Transverse colon (tissue), 4 donors: Measurements from ENCODE around the gene MYBPH. TPM values are rescaled to one million over a fixed set of nuclear protein-coding genes. Genes with fewer than 3 reads are reported as not detected.

Experiments
- DNase-seq: peaks from one replicate; pipeline ENCODE4 v3.0.0-alpha.2; 2019
- H3K27ac ChIP-seq, 4 donors: fragments of 200-600 bp; sonication (generic); 2 replicates each; pipeline ENCODE4 v1.5.1; 2016 to 2018; ENCODE audit warnings: inconsistent platforms in 4 of 4
- H3K27me3 ChIP-seq: fragments of 200-600 bp; sonication (generic); 2 replicates; pipeline ENCODE4 v1.5.1; 2017; ENCODE audit warnings: inconsistent platforms
- H3K36me3 ChIP-seq, 4 donors: fragments of 200-600 bp; sonication (generic); 2 replicates each; pipeline ENCODE4 v1.5.1; 2017 to 2019; ENCODE audit warnings: inconsistent platforms in 4 of 4
- H3K4me1 ChIP-seq, 4 donors: fragments of 200-600 bp; sonication (generic); 2 replicates each; pipeline ENCODE4 v1.5.1; 2017 to 2020; ENCODE audit warnings: inconsistent platforms in 4 of 4
- H3K4me3 ChIP-seq, 4 donors: fragments of 200-600 bp; sonication (generic); 1 replicate in 1 of 4; 2 replicates in 3 of 4; pipeline versions ENCODE4 v1.5.1 to v1.6.1; 2017 to 2019; ENCODE audit warnings: inconsistent platforms in 4 of 4
- H3K9me3 ChIP-seq, 2 donors: fragments of 200-600 bp; sonication (generic); 2 replicates each; pipeline ENCODE4 v1.5.1; 2017 to 2019; ENCODE audit warnings: inconsistent platforms in 2 of 2
- CTCF ChIP-seq, 5 experiments: fragments of 200-600 bp in 3 of 5; fragments of 450-650 bp in 2 of 5; sonication (generic) in 3 of 5; IDR thresholded peaks; 1 replicate in 2 of 5; 2 replicates in 3 of 5; pipeline ENCODE4 v1.5.1; 2016 to 2017; ENCODE audit warnings: antibody characterized with exemption in 5 of 5, inconsistent platforms in 3 of 5, mild to moderate bottlenecking in 2 of 5, moderate library complexity in 1 of 5
- EP300 ChIP-seq: sonication (generic); formaldehyde crosslinking; IDR thresholded peaks from one replicate; pipeline ENCODE4 v1.6.1; 2017; ENCODE audit warnings: antibody characterized with exemption, low read depth
- POLR2A ChIP-seq: fragments of 450-650 bp; IDR thresholded peaks from one replicate; pipeline ENCODE4 v1.6.1; 2016; ENCODE audit warnings: antibody characterized with exemption, mild to moderate bottlenecking, moderate library complexity
- POLR2AphosphoS5 ChIP-seq, 3 donors: sonication (generic); formaldehyde crosslinking; IDR thresholded peaks; one replicate each; pipeline ENCODE4 v1.6.1; 2016; ENCODE audit warnings: antibody characterized with exemption in 3 of 3
- WGBS, 2 donors: methylation state at CpG; one replicate each; pipeline ENCODE4 v1.1.5; 2018; ENCODE audit warnings: low coverage in 1 of 2; 5-methylcytosine and 5-hydroxymethylcytosine counted together
- in situ Hi-C, 4 donors: fragments of 200-750 bp; cut with MboI; loops; one replicate each; pipeline versions ENCODE4 v1.15.0 to v1.15.1; 2017; ENCODE audit warnings: low sequenced_read_pairs in 3 of 4, low pct_ligation_motif_present in 1 of 4, low pct_unique_long_range_greater_than_20kb in 1 of 4
- intact Hi-C: fragments of 100-400 bp; cut with DNase I; formaldehyde crosslinking; loops from one replicate; pipeline ENCODE4 v1.15.1; 2023; ENCODE audit warnings: low total_unique reads
- total RNA-seq, 4 donors: library from RNA; depleted of rRNA; stranded (reverse); fragments of >200 nt; gene quantifications; one replicate each; pipeline ENCODE4 v1.1.0, GENCODE V29; 2016

The MYBPH gene
- total RNA-seq, 4 donors from 2014 or later = not detected

DNA sequence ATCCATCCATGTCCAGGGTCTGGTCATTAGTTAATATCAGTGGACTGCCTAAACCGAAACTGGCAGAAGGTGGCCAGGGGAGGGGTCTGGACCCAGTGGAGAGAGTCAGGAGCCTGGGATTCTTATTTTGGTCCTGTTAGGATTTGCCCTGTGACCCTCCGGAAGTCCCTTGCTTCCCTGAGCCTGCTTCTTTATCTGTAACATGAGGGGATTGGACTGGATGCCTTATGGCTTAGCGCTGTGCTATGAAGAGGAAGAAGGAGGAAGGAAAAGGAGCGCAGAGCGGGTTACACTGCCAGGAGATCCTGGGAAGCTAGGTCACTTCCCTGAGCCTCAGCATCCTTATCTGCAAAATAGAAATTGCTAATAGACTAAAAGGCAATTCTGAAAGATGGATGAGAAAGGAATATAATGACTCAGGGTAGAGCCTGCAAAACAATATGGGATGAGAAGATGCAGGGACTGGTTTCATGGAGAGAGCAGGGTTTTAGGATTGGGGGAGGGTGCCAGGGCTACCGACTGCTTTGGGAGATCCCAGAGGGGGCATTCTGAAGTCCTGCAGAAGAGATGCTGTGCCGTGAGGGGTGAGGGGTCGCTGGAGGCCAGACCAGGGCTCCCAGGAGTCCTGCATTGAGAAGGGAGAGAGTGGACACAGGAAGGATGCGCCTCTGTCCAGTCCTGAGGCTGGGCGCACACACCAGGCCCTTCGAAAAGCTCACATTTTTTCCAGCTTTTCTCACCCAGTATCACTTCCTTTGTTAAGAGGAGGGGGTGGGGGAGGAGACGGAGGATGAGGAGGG, 48.6 kb downstream of the MYBPH start:
- H3K27me3 ChIP-seq = peaks cover 50% of the 10 kb centered on the region
- no peak for TF ChIP-seq CTCF (IDR thresholded peaks at IDR 0.05)
- TF ChIP-seq POLR2AphosphoS5 (IDR thresholded peaks at IDR 0.05) = no peak
- TF ChIP-seq EP300 = no peak
- no peak for TF ChIP-seq POLR2A
- H3K4me3 ChIP-seq = peak overlapping the region in 2 of 4 donors; percentile 33 to 44
- WGBS, 2 donors = 25 to 35% methylated on average over 3 to 12 of the region's 12 CpGs
- H3K27ac ChIP-seq = peak overlapping the region in 3 of 4 donors; percentile 22 to 46 (median 30)
- H3K4me1 ChIP-seq = peaks cover 6 to 30% (median 10%) of the 10 kb centered on the region in 4 donors
- H3K9me3 ChIP-seq = no peaks in the 10 kb centered on the region
- no peaks in the 10 kb centered on the region for H3K36me3 ChIP-seq
- DNase-seq = no peak
- intact Hi-C loops = no loop called here
- in situ Hi-C loops = no loop called here

DNA sequence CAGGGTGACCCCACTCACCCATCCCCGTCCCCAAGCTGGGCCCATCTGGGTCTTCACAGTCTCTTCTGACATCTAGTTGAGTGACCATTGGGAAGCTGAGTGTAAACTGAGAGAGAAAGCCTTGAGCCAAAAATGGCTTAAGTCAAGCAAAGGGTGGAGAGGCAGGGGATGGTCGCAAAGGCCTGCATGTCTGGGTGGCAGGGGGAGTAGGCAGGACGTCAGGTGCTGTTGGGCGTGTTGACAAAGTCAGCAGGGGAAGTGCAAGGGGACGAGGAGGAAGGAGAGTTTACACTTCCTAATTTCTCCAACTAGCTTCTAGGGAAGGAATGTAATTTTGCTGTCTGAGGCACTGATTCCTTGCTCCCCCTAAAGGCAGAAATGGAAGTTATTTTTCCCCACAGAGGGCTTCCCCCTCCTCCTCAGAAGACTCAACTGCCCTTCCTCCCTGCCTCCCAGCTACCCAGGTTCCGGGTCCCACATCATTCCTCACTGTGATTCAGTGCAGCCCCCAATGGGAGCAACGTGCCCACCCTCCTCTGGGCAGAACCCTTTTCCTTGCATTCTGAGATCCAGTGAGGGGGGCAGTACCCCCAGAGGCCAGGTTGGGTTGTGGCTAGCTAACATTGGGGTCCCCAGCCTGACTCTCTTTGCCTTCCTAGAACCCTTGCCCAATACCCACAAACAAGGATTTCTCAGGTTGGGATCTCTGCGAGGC, 49.3 kb downstream of the MYBPH start:
- H3K27ac ChIP-seq = peak overlapping the region in 1 of 4 donors; percentile 30
- H3K4me1 ChIP-seq = peaks cover 6 to 30% (median 10%) of the 10 kb centered on the region in 4 donors
- no peaks in the 10 kb centered on the region for H3K36me3 ChIP-seq
- no peak overlapping the region for H3K4me3 ChIP-seq
- in situ Hi-C loops (no loop called here), intact Hi-C loops (no loop called here)
- 29 to 38% methylated on average over 4 to 8 of the region's 8 CpGs for WGBS, 2 donors
- H3K27me3 ChIP-seq = peaks cover 52% of the 10 kb centered on the region
- H3K9me3 ChIP-seq = no peaks in the 10 kb centered on the region
- DNase-seq = no peak
- TF ChIP-seq CTCF (IDR thresholded peaks at IDR 0.05) (peak in 3 of 5 experiments; percentile 14 to 27 (median 20)), EP300 (no peak)

DNA sequence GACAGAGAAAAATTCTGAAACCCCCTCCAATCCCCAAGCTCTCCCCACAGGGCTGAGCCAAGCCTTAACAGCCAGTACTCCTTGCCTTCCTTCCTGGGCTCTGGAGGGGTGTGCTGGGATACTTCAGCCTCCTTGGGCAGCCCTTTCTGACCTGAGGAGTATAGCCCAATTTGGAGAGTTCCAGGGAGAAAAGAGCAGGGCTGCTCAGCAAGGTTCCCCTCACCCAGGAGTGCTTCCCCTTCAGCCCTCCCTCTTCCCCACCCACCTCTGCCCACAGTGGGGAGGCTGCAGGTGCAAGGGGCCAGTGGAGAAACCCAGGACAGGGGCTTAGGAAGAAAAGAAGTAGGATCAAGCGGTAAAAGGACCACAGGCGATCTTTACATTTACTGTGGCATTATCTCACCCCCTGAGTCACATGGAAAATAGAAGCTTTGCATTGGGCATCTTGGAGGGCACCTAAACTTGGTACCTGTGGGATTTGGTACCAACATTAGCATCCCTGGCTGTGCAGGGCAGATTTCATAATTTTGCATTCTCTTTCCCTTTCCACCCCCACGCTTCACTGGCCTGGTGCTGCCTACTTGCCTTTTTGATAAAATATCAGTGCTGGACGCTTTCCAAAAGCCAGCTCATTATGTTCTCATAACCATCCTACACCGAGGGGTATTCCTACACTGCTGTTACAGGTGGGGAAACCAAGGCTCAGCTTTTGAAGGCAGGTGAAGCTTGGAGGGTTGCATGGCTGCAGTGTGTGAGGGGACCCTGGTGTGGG, 50.9 kb downstream of the MYBPH start:
- intact Hi-C loops = no loop called here
- 71% methylated on average over 1 to 5 of the region's 5 CpGs for WGBS, 2 donors

More for the DNA sequence above, 50.9 kb downstream of the MYBPH start:
- H3K9me3 ChIP-seq = no peaks in the 10 kb centered on the region
- in situ Hi-C loops = no loop called here
- TF ChIP-seq CTCF (IDR thresholded peaks at IDR 0.05) = no peak
- TF ChIP-seq POLR2AphosphoS5 (IDR thresholded peaks at IDR 0.05) = no peak
- TF ChIP-seq POLR2A = no peak
- no peak for TF ChIP-seq EP300
- no peak for DNase-seq
- no peak overlapping the region for H3K27ac ChIP-seq
- no peaks in the 10 kb centered on the region for H3K36me3 ChIP-seq
- no peak overlapping the region for H3K4me3 ChIP-seq
- peaks cover 67% of the 10 kb centered on the region for H3K27me3 ChIP-seq
- H3K4me1 ChIP-seq = peaks cover 6 to 23% (median 10%) of the 10 kb centered on the region in 4 donors
